H1 (cell line): ENCODE data around the gene CDC42EP4. TPM values are rescaled to one million over a fixed set of nuclear protein-coding genes. Genes with fewer than 3 reads are reported as not detected.

Experiments
- CTCF ChIA-PET: fragments of 300-600 bp; sonication (Branson Sonifier 250); formaldehyde crosslinking; loops from one replicate; lab custom pipeline; 2021; ENCODE audit not compliant: partially characterized antibody; lab: Charles Lee
- POLR2A ChIA-PET: fragments of 300-600 bp; sonication (Branson Sonifier 250); formaldehyde crosslinking; loops from one replicate; lab custom pipeline; 2021; ENCODE audit warnings: inconsistent platforms; ENCODE audit not compliant: partially characterized antibody; lab: Charles Lee
- DNase-seq, 2 experiments: peaks; one replicate each; pipeline versions ENCODE4 v3.0.0 to v3.0.0-alpha.2; 2010 to 2022; ENCODE audit warnings: low spot score in 2 of 2, low read depth in 1 of 2, mixed read lengths in 1 of 2
- FAIRE-seq: peaks from 2 replicates; lab custom pipeline; 2011; peaks lifted over from hg19 to GRCh38; lab: Jason Lieb, UNC
- H2AFZ ChIP-seq: 2 replicates; pipeline ENCODE4 v1.8.1; 2012; ENCODE audit warnings: low read length, inconsistent platforms
- H2AK5ac ChIP-seq: 2 replicates; pipeline ENCODE4 v1.6.1; 2013; ENCODE audit warnings: low read depth, low read length
- H2BK120ac ChIP-seq: replicated peaks from 2 replicates; pipeline ENCODE3; 2013; ENCODE audit warnings: low read depth, low read length, inconsistent platforms
- H2BK12ac ChIP-seq: 2 replicates; pipeline ENCODE4 v1.6.1; 2013; ENCODE audit warnings: low read depth, low read length
- H2BK15ac ChIP-seq: 2 replicates; pipeline ENCODE4 v1.6.1; 2013; ENCODE audit warnings: low read length
- H2BK20ac ChIP-seq: 2 replicates; pipeline ENCODE4 v1.6.1; 2013; ENCODE audit warnings: low read length
- H2BK5ac ChIP-seq: 2 replicates; pipeline ENCODE4 v1.6.1; 2013; ENCODE audit warnings: low read depth, low read length
- H3K14ac ChIP-seq: 2 replicates; pipeline ENCODE4 v1.6.1; 2013; ENCODE audit warnings: inconsistent platforms; ENCODE audit not compliant: insufficient read length
- H3K18ac ChIP-seq: 2 replicates; pipeline ENCODE4 v1.6.1; 2013; ENCODE audit warnings: low read length; ENCODE audit errors: extremely low read depth
- H3K23ac ChIP-seq: 2 replicates; pipeline ENCODE4 v1.6.1; 2013; ENCODE audit warnings: inconsistent platforms; ENCODE audit not compliant: insufficient read length
- H3K23me2 ChIP-seq: 2 replicates; pipeline ENCODE4 v1.6.1; 2013; ENCODE audit warnings: low read depth, low read length
- H3K27ac ChIP-seq: 2 replicates; pipeline ENCODE4 v1.6.1; 2011; ENCODE audit warnings: low read depth, low read length, inconsistent platforms
- H3K27me3 ChIP-seq, 4 experiments: replicated peaks in 1 of 4; 1 replicate in 1 of 4; 2 replicates in 3 of 4; pipeline versions ENCODE4 v1.6.1 to v1.8.1; 2011 to 2013; ENCODE audit warnings: low read length in 3 of 4, mild to moderate bottlenecking in 3 of 4, inconsistent platforms in 2 of 4, mixed read lengths in 2 of 4, moderate library complexity in 1 of 4; ENCODE audit not compliant: control insufficient read depth in 3 of 4, insufficient read depth in 3 of 4; ENCODE audit errors: extremely low read depth in 1 of 4
- H3K36me3 ChIP-seq, 4 experiments: 2 replicates each; pipeline versions ENCODE4 v1.6.1 to v1.8.1; 2011 to 2013; ENCODE audit warnings: mild to moderate bottlenecking in 4 of 4, low read length in 3 of 4, moderate library complexity in 2 of 4, control low read depth in 1 of 4, inconsistent platforms in 1 of 4; ENCODE audit not compliant: insufficient read depth in 4 of 4, control insufficient read depth in 2 of 4
- H3K4ac ChIP-seq: replicated peaks from 2 replicates; pipeline ENCODE3; 2013; ENCODE audit warnings: low read length, low read depth, mixed read lengths, inconsistent platforms; ENCODE audit not compliant: insufficient read length
- H3K4me1 ChIP-seq, 4 experiments: replicated peaks in 1 of 4; 1 replicate in 1 of 4; 2 replicates in 3 of 4; pipeline versions ENCODE4 v1.6.1 to v1.8.1; 2011 to 2013; ENCODE audit warnings: low read length in 3 of 4, inconsistent platforms in 2 of 4, mixed read lengths in 1 of 4; ENCODE audit not compliant: insufficient read depth in 4 of 4, control insufficient read depth in 3 of 4
- H3K4me2 ChIP-seq, 2 experiments: 2 replicates each; pipeline versions ENCODE4 v1.6.1 to v1.8.1; 2011 to 2013; ENCODE audit warnings: low read depth in 2 of 2, low read length in 2 of 2, control low read depth in 1 of 2, inconsistent platforms in 1 of 2, mild to moderate bottlenecking in 1 of 2; ENCODE audit not compliant: insufficient read depth in 1 of 2
- H3K4me3 ChIP-seq, 4 experiments: fragments of 200-600, 300-600 bp in 1 of 4; sonication (generic), shearing (Covaris generic), sonication (Bioruptor Twin) in 1 of 4; 2 replicates each; pipeline versions ENCODE4 v1.5.1 to v1.8.1; 2011 to 2016; ENCODE audit warnings: low read length in 4 of 4, low read depth in 3 of 4, control low read depth in 2 of 4, inconsistent platforms in 2 of 4, mild to moderate bottlenecking in 2 of 4, mixed read lengths in 1 of 4, moderate library complexity in 1 of 4; ENCODE audit not compliant: insufficient read depth in 2 of 4; ENCODE audit errors: extremely low read depth in 1 of 4
- H3K56ac ChIP-seq: replicated peaks from 2 replicates; pipeline ENCODE3; 2013; ENCODE audit warnings: low read depth, mild to moderate bottlenecking, mixed read lengths, low read length, inconsistent platforms; ENCODE audit not compliant: insufficient read length
- H3K79me1 ChIP-seq: 2 replicates; pipeline ENCODE4 v1.6.1; 2013; ENCODE audit warnings: low read depth, low read length, control low read depth
- H3K79me2 ChIP-seq, 2 experiments: 2 replicates each; pipeline versions ENCODE4 v1.6.1 to v1.8.1; 2012 to 2013; ENCODE audit warnings: low read length in 2 of 2, mild to moderate bottlenecking in 2 of 2, inconsistent platforms in 1 of 2; ENCODE audit not compliant: insufficient read depth in 2 of 2, control insufficient read depth in 1 of 2
- H3K9ac ChIP-seq, 4 experiments: replicated peaks in 1 of 4; 1 replicate in 1 of 4; 2 replicates in 3 of 4; pipeline versions ENCODE4 v1.6.1 to v1.8.1; 2011 to 2013; ENCODE audit warnings: low read depth in 3 of 4, low read length in 3 of 4, control low read depth in 2 of 4, mild to moderate bottlenecking in 2 of 4, moderate library complexity in 2 of 4, inconsistent platforms in 1 of 4; ENCODE audit errors: extremely low read depth in 1 of 4
- H3K9me3 ChIP-seq, 2 experiments: 2 replicates each; pipeline versions ENCODE4 v1.6.1 to v1.8.1; 2012 to 2013; ENCODE audit warnings: mild to moderate bottlenecking in 2 of 2, moderate library complexity in 2 of 2, control low read depth in 1 of 2, inconsistent platforms in 1 of 2, low read depth in 1 of 2, low read length in 1 of 2, mixed read lengths in 1 of 2; ENCODE audit not compliant: insufficient read depth in 2 of 2
- H4K20me1 ChIP-seq, 2 experiments: replicated peaks in 1 of 2; 2 replicates each; pipeline versions ENCODE3 to v1.8.1; 2011 to 2013; ENCODE audit warnings: inconsistent platforms in 2 of 2, low read length in 2 of 2, mild to moderate bottlenecking in 1 of 2; ENCODE audit not compliant: insufficient read depth in 2 of 2, control insufficient read depth in 1 of 2
- H4K5ac ChIP-seq: 2 replicates; pipeline ENCODE4 v1.6.1; 2013; ENCODE audit warnings: low read length, low read depth, mixed read lengths, inconsistent platforms; ENCODE audit not compliant: insufficient read length
- H4K8ac ChIP-seq: 2 replicates; pipeline ENCODE4 v1.8.0; 2013; ENCODE audit warnings: mild to moderate bottlenecking, moderate library complexity, low read length, inconsistent platforms; ENCODE audit not compliant: insufficient read depth; ENCODE audit errors: extremely low read depth
- H4K91ac ChIP-seq: replicated peaks from 2 replicates; pipeline ENCODE3; 2013; ENCODE audit warnings: low read length, mixed read lengths, inconsistent platforms; ENCODE audit not compliant: insufficient read length
- ASH2L ChIP-seq: fragments of 200-600, 300-600 bp; sonication (generic); IDR thresholded peaks from one replicate; pipeline ENCODE4 v1.7.1; 2017; ENCODE audit warnings: low read length
- CTBP2 ChIP-seq: IDR thresholded peaks from 2 replicates; pipeline ENCODE4 v1.7.0; 2011; ENCODE audit warnings: borderline replicate concordance, mild to moderate bottlenecking, moderate library complexity, mixed read lengths, low read length; ENCODE audit not compliant: insufficient read depth, insufficient read length
- CTCF ChIP-seq, 3 experiments: IDR thresholded peaks; 1 replicate in 2 of 3; 2 replicates in 1 of 3; pipeline versions ENCODE4 v1.5.1 to v1.6.1; 2011; ENCODE audit warnings: low read length in 3 of 3, mild to moderate bottlenecking in 3 of 3, inconsistent platforms in 2 of 3, low read depth in 1 of 3, moderate library complexity in 1 of 3; ENCODE audit not compliant: insufficient read depth in 1 of 3; ENCODE audit errors: control extremely low read depth in 1 of 3
- MAFK ChIP-seq: IDR thresholded peaks from 2 replicates; pipeline ENCODE4 v1.6.1; 2012; ENCODE audit warnings: low read depth, mild to moderate bottlenecking, improper control_type of control experiment, low read length
- SIN3A ChIP-seq, 2 experiments: IDR thresholded peaks in 1 of 2; conservative IDR thresholded peaks in 1 of 2; 2 replicates each; pipeline ENCODE4 v1.6.1; 2011 to 2012; ENCODE audit warnings: low read length in 2 of 2, improper control_type of control experiment in 1 of 2, low read depth in 1 of 2, mild to moderate bottlenecking in 1 of 2
- SP2 ChIP-seq: IDR thresholded peaks from 2 replicates; pipeline ENCODE4 v1.6.1; 2012; ENCODE audit warnings: mild to moderate bottlenecking, low read length, inconsistent platforms
- whole genome bisulfite sequencing, 2 experiments: shearing (Covaris generic) in 1 of 2; methylation state at CpG; one replicate each; pipeline versions ENCODE4 v1.1.6 to v1.1.7; 2013 to 2015; ENCODE audit warnings: low lambda C conversion rate in 2 of 2, mixed read lengths in 2 of 2, inconsistent platforms in 1 of 2, low coverage in 1 of 2, missing lambda C conversion rate in 1 of 2; ENCODE audit not compliant: insufficient replicate concordance in 2 of 2, insufficient coverage in 1 of 2, insufficient read length in 1 of 2; ENCODE audit errors: extremely low coverage in 1 of 2, missing lambda C conversion rate in 1 of 2; 5-methylcytosine and 5-hydroxymethylcytosine counted together
- polyA plus RNA-seq, 7 experiments: library from polyadenylated mRNA; depleted of rRNA in 3 of 7; stranded (reverse) in 5 of 7; unstranded in 2 of 7; fragments of >200 nt in 5 of 7; fragments of 200-250 nt in 2 of 7; gene quantifications; 1 replicate in 5 of 7; 2 replicates in 1 of 7; 4 replicates in 1 of 7; pipeline versions ENCODE4 v1.2.1 to v1.2.3, GENCODE V29; 2011 to 2013; ENCODE audit warnings: missing spikeins in 2 of 7, mixed read lengths in 2 of 7
- total RNA-seq: library from RNA; stranded (reverse); fragmentation: NEBNext Ultra II Directional; extraction: Animal tissue kit (Norgen Biotek cat#: 25700); gene quantifications from 2 replicates; pipeline ENCODE4 v1.2.1, GENCODE V29; 2021

CDC42EP4 gene
- total and polyA plus RNA-seq, 2 of the 8 experiments (the other 6 are each of a cell fraction or from before 2014, with no cell fraction given) = 8.8 to 12.6 TPM

- H3K79me2 ChIP-seq = no peaks in the 10 kb centered on the region
- no peak overlapping the region for H3K4me3 ChIP-seq
- DNase-seq (no peak), FAIRE-seq (no peak)
- no peak overlapping the region for H3K9ac ChIP-seq
- H4K20me1 ChIP-seq = no peaks in the 10 kb centered on the region
- H4K5ac ChIP-seq = no peak overlapping the region
- no peak overlapping the region for H3K56ac ChIP-seq
- no peak overlapping the region for H3K27ac ChIP-seq
- H3K18ac ChIP-seq = no peak overlapping the region
- H3K79me1 ChIP-seq = no peaks in the 10 kb centered on the region
- no peak overlapping the region for H2BK12ac ChIP-seq
- CTCF ChIA-PET = interaction anchor here (1.1 to 6.5 kb wide), 5 partner anchors 10 to 102 kb away, joined by 3 to 35 read pairs (median 5); no protein-coding TSS in a partner anchor
- POLR2A ChIA-PET = interaction anchor here (0.7 to 1.5 kb wide), 4 partner anchors 9 to 93 kb away, joined by 3 to 5 read pairs (median 3); no protein-coding TSS in a partner anchor
- no peak overlapping the region for H2BK15ac ChIP-seq
- peaks cover 5% of the 10 kb centered on the region; the same call in 1 of the 2 replicates for H3K23me2 ChIP-seq
- no peak overlapping the region for H2AK5ac ChIP-seq
- H3K4me2 ChIP-seq = no peak overlapping the region
- H3K36me3 ChIP-seq = no peaks in the 10 kb centered on the region
- no peak overlapping the region for H3K4ac ChIP-seq
- no peak overlapping the region for H2BK20ac ChIP-seq
- no peak overlapping the region for H3K14ac ChIP-seq
- no peak overlapping the region for H4K91ac ChIP-seq
- no peak overlapping the region for H4K8ac ChIP-seq
- 83% methylated on average over 9 of the region's 9 CpGs; no CpG with 5 or more reads in 1 of the 2 experiments for WGBS, 2 experiments
- H3K9me3 ChIP-seq = peaks cover 0 to 3% of the 10 kb centered on the region in 2 experiments; a peak in 1 of 4 replicates
- H2AFZ ChIP-seq = no peak overlapping the region
- no peak overlapping the region for H2BK5ac ChIP-seq
- peak; percentile 42 for TF ChIP-seq ASH2L
- no peak for TF ChIP-seq CTBP2
- TF ChIP-seq CTCF (IDR thresholded peaks at IDR 0.05; ENCODE audit: control extremely low read depth in 1 of 3, insufficient read depth in 1 of 3, low read depth in 1 of 3, low read length in 3 of 3) = no peak
- TF ChIP-seq MAFK = no peak
- no peak for TF ChIP-seq SIN3A (conservative IDR thresholded peaks at IDR 0.05 in 1 of 2, IDR thresholded peaks at IDR 0.05 in 1 of 2; ENCODE audit: low read depth in 1 of 2, low read length in 2 of 2)
- TF ChIP-seq SP2 = no peak
- H3K23ac ChIP-seq = no peak overlapping the region
- no peak overlapping the region for H2BK120ac ChIP-seq
- no peaks in the 10 kb centered on the region for H3K4me1 ChIP-seq
- no peaks in the 10 kb centered on the region; a peak in 1 of 7 replicates for H3K27me3 ChIP-seq
These were observed 43.0 kb downstream of the CDC42EP4 start for GRCh38 chr17:73268582-73269328.
